NCI-H446 treated with DMSO at 0.1 percent for 48 hours (cell line): ENCODE data around the gene MRAP.

Experiments used
- DNase-seq: peaks from one replicate; lab custom pipeline; 2025; lab: John Stamatoyannopoulos, UW

Gene MRAP

DNA sequence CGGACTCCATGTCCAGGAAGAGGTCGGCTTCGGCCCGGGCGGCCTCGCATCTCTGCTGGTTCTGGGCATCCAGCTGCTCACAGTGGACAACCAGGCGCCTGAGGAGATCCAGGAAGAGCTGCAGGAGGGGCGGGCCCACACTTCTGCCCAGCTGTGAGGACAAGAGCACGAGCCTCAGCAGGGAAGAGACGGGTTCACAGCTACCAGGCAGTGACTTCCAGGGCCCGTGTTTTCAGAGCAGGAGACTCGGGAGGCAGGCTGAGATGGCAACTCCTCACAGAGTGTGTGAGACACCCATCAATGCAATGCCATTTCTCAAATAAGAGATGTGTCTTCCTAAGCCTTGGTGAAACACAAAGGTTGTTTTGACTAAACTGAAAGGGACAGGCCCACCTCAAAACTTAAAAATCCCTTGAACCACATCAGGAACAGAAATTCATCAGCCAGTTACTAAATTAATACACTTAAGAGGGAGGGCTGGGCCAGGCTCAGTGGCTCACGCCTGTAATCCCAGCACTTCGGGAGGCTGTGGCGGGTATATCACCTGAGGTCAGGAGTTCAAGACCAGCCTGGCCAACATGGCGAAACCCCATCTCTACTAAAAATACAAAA is 50.8 kb downstream of the MRAP start:
- no peak for DNase-seq

DNA sequence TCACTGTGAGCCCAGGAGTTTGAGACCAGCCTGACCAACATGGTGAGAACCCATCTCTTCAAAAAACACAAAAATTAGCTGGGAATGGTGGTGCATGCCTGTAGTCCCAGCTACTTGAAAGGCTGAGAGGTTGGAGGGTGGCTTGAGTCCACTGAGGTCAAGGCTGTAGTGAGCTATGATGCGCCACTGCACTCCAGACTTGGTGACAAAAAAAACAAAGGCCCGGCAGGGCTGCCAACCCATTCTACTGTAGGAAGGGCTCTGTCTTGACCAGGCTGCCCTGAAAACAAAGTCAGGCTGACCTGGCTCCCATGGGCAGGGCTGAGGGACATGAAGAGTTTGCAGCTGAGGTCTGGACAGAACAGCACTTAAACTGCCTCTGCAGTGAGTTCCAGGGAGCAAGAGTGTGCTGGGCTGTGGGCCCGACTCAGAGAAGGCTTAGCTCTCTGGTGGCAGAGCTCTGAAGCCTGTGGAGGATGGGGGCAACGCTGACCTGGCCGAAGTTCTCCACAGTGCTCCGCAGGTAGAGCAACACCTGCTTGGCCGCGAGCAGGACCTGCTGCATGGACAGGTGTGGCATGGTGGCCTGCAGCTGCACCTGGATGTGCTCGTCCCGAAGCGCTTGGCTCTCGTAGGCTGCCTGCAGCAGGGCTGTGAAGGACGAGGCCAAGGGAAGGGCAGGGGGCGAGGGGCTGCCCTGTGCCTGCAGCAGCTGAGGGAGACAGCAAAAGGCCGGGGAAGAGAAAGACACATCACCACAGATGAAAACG is 51.7 kb downstream of the MRAP start:
- no peak for DNase-seq

DNA sequence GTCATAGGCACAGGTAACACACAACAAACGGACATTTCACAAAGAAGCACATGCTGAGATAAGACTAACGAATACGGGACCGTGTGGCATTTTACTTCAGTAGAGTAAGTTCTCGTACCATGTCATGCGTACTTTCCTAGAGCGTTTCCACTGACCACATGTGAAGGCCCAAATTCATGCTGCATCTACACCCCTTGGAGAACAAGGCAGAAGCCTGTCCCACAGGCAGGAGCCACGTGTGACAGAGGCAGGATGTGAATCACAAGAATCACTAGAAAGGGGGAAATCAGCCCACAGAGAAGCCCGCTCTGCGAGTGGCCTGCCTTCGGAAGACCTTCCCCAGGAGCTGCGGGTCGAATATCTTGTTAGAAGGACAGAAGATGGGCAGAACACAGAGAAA is 52.3 kb downstream of the MRAP start:
- DNase-seq, result no peak

DNA sequence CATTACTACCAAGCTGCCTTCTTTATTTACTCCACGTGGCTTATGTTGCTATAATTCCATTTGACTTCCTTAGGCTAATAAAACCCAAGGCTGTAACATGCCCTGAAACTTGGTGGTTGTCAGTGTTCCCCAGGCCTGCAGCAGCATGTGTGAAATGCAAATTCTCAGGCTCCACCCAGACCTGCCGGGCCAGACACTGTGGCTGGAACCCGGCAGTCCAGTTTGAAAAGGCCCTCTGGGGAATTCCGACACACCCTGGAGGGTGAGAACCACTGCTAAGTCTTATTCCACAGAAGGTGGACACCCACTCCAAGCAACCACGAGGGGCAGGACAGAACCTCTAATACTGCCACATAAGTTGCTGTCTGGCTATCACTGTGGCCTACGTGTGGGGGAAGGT is 52.8 kb downstream of the MRAP start:
- DNase-seq, result no peak

DNA sequence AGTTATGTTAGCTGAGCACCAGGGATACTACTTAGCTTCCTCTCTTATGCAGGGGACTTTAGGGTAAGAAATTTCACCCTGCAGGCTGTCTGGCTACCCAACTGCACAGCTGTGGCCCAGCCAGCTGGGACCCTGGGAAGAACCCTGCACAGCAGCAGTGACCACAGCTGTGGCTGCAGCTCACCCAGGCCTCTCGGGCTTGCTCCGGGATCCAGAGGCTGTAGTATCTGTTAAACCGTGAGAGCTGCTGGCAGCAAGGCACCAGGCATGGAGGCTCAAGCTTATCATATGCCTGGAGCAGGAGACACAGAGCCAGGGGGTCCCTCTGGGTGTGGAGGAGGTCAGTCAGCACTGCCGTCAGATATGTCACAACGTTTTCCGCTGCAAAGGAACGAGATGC is 53.9 kb downstream of the MRAP start:
- no peak for DNase-seq

DNA sequence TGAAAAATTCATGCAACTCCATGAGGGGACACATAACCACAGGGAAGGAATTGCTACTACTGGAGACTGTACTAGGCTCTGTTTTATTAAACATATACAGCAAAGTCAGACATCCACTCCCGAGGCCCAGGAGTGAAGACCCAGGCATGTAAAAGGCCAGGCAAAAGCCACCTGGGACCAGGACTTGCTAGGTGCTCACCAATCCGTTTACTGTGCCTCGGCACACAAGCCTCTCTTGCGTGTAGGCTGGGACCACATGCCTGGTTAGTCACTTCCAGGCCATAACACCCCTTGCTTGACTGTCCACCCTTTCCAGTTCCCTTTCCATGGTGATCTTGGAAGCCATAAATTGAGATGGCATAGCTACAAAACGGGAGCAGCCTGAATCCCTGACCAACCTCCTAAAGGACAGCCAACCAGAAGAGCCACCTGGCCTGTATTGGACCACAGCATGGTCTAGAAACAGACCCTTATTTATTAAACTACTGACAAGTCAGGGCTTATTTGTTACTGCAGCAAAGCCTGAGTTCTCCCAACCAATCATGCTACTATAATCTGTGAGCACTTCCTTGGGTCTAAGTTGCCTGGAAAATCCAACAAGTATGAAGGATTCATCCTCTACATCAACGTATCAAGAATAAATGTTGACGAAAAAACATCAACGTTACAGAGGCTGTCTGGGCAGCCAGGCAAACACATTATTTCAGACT is 54.5 kb downstream of the MRAP start:
- DNase-seq, result no peak

DNA sequence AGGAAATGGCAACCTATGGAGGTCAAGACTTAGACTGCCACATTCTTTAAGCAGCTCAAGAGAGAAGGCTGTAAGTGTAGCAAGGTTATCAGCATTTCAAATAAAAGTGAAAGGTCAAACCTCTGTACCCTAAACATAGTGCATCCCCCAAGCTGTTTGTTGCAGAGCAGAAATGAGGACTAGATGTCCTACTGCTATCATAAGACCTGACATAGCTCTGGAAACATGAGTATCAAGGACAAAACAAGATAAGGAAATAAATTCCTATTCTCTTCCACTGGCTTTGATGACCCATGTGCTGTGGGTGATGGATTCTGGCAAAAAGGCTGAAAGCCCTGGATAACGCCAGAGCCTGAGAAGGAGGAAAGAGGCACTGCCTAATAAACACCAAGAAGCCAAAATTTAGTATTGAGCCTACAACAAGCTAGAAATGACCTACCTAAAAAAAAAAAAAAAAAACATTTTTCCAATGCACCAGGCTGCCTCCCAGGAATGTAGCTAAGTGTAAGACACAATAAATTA is 58.3 kb downstream of the MRAP start:
- DNase-seq, result no peak

DNA sequence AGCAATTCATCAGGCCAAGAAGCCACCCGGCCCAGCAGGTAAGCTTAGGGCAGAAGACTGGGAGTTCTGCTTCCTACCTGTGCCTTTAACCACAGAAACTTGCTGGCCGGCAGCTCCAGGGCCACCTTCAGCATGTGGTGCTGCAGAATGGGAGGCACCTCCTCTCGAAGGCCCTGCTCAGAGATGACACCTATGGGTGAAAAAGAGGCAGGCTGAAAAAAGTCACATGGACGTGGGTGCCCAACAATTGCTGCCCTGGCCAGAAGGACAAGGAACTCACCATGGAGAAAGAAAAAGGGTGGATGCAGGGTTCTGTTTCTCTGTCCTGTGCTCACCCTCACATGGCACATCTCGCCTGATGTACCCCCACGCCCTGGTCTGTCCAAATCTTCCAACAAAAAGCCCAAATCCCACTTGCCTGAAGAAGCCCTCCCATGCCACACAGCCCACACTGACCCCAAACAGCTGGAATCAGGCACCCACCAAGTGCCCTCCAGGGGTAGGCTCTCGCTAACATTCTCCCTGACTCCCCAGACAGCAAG is 61.1 kb downstream of the MRAP start:
- no peak for DNase-seq

DNA sequence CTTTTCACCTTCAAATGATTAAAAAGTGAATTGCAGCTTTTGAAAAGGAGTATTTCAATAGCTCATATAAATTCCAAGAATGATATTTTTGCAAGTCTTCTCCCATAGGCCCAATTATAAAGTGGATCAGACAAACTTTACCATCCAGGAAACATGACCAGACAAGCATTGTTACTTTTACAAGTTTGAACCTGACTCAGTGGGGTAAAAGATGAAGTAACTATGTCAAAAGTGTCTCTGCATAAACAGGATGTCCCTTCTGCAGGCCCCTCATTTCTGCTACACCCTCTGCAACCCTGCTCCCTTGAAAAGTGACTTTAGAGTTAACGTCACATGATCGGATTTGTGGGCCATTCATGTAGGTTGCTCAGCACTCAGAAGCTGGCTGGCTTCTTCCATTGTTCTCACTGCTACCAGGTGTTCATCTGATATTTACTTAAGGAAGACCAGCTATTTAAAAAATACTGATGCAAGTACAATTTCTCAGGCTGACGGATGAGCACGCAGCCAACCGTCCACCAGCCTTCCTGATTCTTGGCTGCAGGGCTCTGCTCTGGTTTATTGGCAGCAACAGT is 61.8 kb downstream of the MRAP start:
- no peak for DNase-seq
